Ishikawa (cell line): ENCODE results near the gene SUFU.

Experiments used
- CEBPB ChIP-seq: IDR thresholded peaks from 2 replicates; pipeline ENCODE4 v1.6.1; 2012
- CREB1 ChIP-seq: IDR thresholded peaks from 2 replicates; pipeline ENCODE4 v1.6.1; 2012; ENCODE audit warnings: low read depth
- EGR1 ChIP-seq: IDR thresholded peaks from 2 replicates; pipeline ENCODE4 v1.6.1; 2012
- EP300 ChIP-seq: IDR thresholded peaks from 2 replicates; pipeline ENCODE4 v1.6.1; 2012; ENCODE audit warnings: borderline replicate concordance
- FOXM1 ChIP-seq: IDR thresholded peaks from 2 replicates; pipeline ENCODE4 v1.6.1; 2012; ENCODE audit warnings: low read depth, borderline replicate concordance
- NFIC ChIP-seq: IDR thresholded peaks from 2 replicates; pipeline ENCODE4 v1.6.1; 2012
- RAD21 ChIP-seq: IDR thresholded peaks from 2 replicates; pipeline ENCODE4 v1.6.1; 2012; ENCODE audit warnings: low read depth
- REST ChIP-seq: IDR thresholded peaks from 2 replicates; pipeline ENCODE4 v1.6.1; 2012; ENCODE audit warnings: low read depth, mild to moderate bottlenecking
- TAF1 ChIP-seq: IDR thresholded peaks from 2 replicates; pipeline ENCODE4 v1.6.1; 2012; ENCODE audit warnings: low read depth, mild to moderate bottlenecking
- TCF12 ChIP-seq: IDR thresholded peaks from 2 replicates; pipeline ENCODE4 v1.6.1; 2012; ENCODE audit warnings: low read depth
- TEAD4 ChIP-seq: IDR thresholded peaks from 2 replicates; pipeline ENCODE4 v1.6.1; 2012
- YY1 ChIP-seq: IDR thresholded peaks from 2 replicates; pipeline ENCODE4 v1.6.1; 2012; ENCODE audit warnings: low read depth
- ZBTB7A ChIP-seq: IDR thresholded peaks from 2 replicates; pipeline ENCODE4 v1.6.1; 2012; ENCODE audit warnings: low read depth
- TF ChIP-seq, protein P1 (sequence below): IDR thresholded peaks from 2 replicates; pipeline ENCODE4 v1.6.1; 2012
- TF ChIP-seq, protein P2 (sequence below): IDR thresholded peaks from 2 replicates; pipeline ENCODE4 v1.6.1; 2012

SUFU gene

DNA sequence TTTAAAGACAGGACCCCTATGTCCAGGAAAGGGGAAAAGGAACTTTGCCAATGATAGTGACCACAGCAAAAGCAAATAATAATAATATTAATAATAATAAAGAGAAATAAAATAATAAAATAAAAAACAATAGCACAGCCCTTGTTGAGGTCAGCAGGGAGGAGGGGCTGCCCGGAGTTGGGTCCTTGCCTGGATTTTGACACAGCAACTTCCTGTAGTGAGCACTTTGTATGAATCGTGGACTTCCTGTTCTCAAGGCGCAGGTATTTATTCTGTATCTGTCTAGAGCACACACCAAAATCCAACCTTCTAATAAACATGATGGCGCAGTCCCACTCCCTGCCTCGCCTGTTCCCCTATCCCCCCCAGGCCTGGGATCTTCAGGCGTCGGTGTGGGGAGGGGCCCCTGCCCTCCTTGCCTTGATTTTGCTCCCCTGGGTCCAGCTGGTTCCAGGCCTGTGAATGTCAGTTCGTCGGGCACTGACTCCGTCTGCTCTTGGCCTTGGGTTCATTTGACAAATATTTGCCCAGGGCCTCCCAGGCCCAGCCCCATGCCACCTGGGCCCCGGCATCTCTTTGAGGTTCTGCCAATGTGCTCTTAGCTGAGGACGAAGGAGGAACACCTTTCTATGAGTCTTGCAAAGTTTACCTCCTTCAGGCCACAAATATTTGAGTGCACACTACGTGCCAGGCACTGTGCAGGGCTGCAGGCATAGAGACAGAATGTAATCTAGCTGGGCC, 154.4 kb downstream of the SUFU start:
- TF ChIP-seq EP300 (no peak), FOXM1 (no peak), TCF12 (no peak), CREB1 (no peak)
- TF ChIP-seq, protein P1, sequence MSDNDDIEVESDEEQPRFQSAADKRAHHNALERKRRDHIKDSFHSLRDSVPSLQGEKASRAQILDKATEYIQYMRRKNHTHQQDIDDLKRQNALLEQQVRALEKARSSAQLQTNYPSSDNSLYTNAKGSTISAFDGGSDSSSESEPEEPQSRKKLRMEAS, result no peak
- TF ChIP-seq, protein P2, sequence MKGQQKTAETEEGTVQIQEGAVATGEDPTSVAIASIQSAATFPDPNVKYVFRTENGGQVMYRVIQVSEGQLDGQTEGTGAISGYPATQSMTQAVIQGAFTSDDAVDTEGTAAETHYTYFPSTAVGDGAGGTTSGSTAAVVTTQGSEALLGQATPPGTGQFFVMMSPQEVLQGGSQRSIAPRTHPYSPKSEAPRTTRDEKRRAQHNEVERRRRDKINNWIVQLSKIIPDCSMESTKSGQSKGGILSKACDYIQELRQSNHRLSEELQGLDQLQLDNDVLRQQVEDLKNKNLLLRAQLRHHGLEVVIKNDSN, result no peak

GRCh38 chr10:102658802-102659201, 155.0 kb downstream of the SUFU start:
- no peak for TF ChIP-seq EP300
- no peak for TF ChIP-seq TAF1
- TF ChIP-seq EGR1, result no peak
- TF ChIP-seq, protein P2, result no peak
- no peak for TF ChIP-seq FOXM1
- TF ChIP-seq, protein P1, result no peak
- no peak for TF ChIP-seq TEAD4
- TF ChIP-seq CEBPB, result no peak
- TF ChIP-seq CREB1, result no peak
- no peak for TF ChIP-seq TCF12
- TF ChIP-seq YY1, result no peak
- TF ChIP-seq ZBTB7A, result no peak
- TF ChIP-seq REST, result no peak
- no peak for TF ChIP-seq NFIC
- no peak for TF ChIP-seq RAD21

- no peak for TF ChIP-seq TEAD4
Observed at GRCh38 chr10:102660888-102661657, 157.3 kb downstream of the SUFU start.

DNA sequence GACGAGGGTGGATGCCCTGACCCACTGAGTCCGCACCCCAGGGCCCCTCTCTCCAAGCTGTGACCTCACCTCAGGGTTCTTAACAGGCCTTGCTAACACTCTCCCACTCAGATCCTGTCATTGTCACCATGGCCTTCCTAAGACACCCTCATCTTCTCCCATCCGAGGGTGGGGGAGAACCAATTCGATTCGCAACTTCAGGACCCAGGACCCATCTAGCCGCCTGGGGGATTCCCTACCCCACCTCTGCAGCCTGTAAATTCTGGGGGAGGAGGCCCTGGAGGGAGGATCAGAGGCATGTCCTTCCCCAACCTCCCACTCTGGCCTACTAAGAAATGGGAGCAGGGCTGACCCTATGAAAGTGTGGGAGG, 157.9 kb downstream of the SUFU start:
- no peak for TF ChIP-seq RAD21

DNA sequence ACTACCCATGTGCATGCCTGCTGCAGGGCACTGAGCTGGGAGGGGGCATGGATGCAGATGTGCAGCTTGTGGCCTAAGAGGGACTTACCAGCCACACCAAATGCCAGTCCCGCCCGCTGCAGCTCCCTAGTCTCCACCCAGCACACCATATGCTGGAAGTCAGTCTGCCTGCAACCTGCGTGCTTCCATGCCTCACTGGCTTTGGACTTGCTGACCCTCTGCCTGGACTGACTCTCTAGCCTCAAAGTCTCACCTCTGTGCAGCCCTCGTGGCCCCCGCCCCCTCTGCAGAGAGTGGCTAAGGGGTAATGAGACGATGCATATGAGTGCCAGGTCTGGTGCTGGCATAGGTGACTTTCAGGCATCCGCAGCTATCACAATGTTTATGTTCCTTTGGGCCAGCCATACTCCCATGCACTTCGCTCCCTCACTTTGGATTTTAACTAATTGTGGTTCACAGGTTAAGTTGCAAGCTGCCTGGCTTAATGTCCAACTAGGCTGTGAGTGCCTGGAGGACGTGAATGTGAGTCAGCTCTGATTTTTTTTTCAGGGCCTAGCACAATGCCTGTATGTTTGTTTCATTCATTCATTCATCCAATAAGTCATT, 162.2 kb downstream of the SUFU start:
- no peak for TF ChIP-seq CEBPB

DNA sequence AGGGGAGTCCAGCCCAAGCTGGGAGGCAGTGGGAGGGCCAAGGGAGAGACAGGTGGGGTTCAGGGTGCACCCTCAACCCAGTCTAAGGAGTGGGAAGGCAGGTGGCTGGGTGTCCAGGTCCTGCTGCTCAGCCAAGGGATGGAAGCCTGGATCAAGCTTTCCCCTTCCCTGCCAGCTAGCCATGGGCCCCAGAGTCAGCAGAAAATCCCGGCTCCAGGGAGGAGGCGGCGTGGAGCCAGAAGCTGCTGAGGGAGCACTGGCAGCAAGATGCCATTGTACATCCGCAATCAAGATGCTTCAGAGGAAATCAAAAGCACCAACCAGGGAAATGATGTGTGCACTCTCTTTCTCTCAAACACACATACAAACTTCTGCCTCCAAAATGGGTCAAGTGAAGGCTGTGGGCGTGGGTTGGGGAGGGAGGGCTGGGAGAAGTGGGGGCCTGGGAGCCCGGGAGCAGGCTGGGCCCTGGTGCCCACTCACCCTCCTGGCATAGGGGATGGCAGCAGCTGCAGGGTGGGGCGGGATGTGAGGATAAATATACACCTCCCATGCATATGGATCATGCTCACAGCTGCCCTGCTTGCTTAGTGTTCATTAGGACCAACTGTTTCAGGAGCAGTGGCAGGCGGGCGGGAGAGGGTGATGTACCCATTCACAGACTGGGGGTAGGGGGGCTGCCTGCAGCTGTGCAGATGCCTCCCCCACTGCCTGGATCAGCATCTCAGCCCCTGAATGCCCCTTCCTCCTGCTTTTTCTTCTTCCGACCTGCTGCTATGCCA, 164.7 kb downstream of the SUFU start:
- TF ChIP-seq TCF12, result no peak
- TF ChIP-seq YY1, result no peak
- TF ChIP-seq CEBPB, result no peak
- TF ChIP-seq EP300, result no peak
- TF ChIP-seq, protein P1, result no peak
- TF ChIP-seq TEAD4, result no peak
- no peak for TF ChIP-seq TAF1
- TF ChIP-seq ZBTB7A, result no peak
- no peak for TF ChIP-seq REST
- TF ChIP-seq RAD21, result no peak
- no peak for TF ChIP-seq EGR1
- TF ChIP-seq, protein P2, result no peak
